Measurements from ENCODE around the gene PAPPA. TPM values are rescaled to one million over a fixed set of nuclear protein-coding genes. Genes with fewer than 3 reads are reported as not detected.

PAPPA gene
- total and polyA plus RNA-seq, 9 donors: 0.61 to 5.5 (median 2.6) TPM

- intact Hi-C loops (cut with DNase I): no loop called here
- no peaks in the 10 kb centered on the region for H3K27me3 ChIP-seq
- no peaks in the 10 kb centered on the region for H3K4me1 ChIP-seq (ENCODE audit: insufficient read depth)
- no peak for TF ChIP-seq EP300 (IDR thresholded peaks at IDR 0.05)
- TF ChIP-seq CTCF (IDR thresholded peaks at IDR 0.05): no peak
- no peak for TF ChIP-seq POLR2A (IDR thresholded peaks at IDR 0.05)
- WGBS, 3 donors: 64 to 90% (median 66%) methylated on average over 3 to 4 of the region's 4 CpGs
- H3K4me3 ChIP-seq: no peak overlapping the region
- no peaks in the 10 kb centered on the region for H3K9me3 ChIP-seq
- no peak for DNase-seq
- no peaks in the 10 kb centered on the region for H3K36me3 ChIP-seq
- no peak overlapping the region for H3K27ac ChIP-seq
Observed at GRCh38 chr9:116435706-116436105, 282.1 kb downstream of the PAPPA start.

- H3K27me3 ChIP-seq: no peaks in the 10 kb centered on the region
- DNase-seq: no peak
- no peak overlapping the region for H3K4me3 ChIP-seq
- no peaks in the 10 kb centered on the region for H3K4me1 ChIP-seq (ENCODE audit: insufficient read depth)
- intact Hi-C loops (cut with DNase I): no loop called here
- H3K36me3 ChIP-seq: no peaks in the 10 kb centered on the region
- TF ChIP-seq CTCF (IDR thresholded peaks at IDR 0.05) (no peak), EP300 (IDR thresholded peaks at IDR 0.05) (no peak), POLR2A (IDR thresholded peaks at IDR 0.05) (no peak)
- WGBS, 3 donors: 89 to 98% (median 95%) methylated on average over 1 of the region's 1 CpG
- H3K9me3 ChIP-seq: no peaks in the 10 kb centered on the region
- no peak overlapping the region for H3K27ac ChIP-seq
Observed at GRCh38 chr9:116436121-116436520, 282.5 kb downstream of the PAPPA start.

GRCh38 chr9:116437411-116438370, 284.1 kb downstream of the PAPPA start:
- H3K9me3 ChIP-seq: no peaks in the 10 kb centered on the region
- no peak overlapping the region for H3K4me3 ChIP-seq
- no peaks in the 10 kb centered on the region for H3K36me3 ChIP-seq
- intact Hi-C loops (cut with DNase I): no loop called here
- no peaks in the 10 kb centered on the region for H3K27me3 ChIP-seq
- no peak for DNase-seq
- 76 to 83% (median 80%) methylated on average over 10 to 11 of the region's 11 CpGs for WGBS, 3 donors
- H3K27ac ChIP-seq: no peak overlapping the region
- no peaks in the 10 kb centered on the region for H3K4me1 ChIP-seq (ENCODE audit: insufficient read depth)
- TF ChIP-seq EP300 (IDR thresholded peaks at IDR 0.05): no peak
- TF ChIP-seq POLR2A (IDR thresholded peaks at IDR 0.05): no peak
- TF ChIP-seq CTCF (IDR thresholded peaks at IDR 0.05): no peak

GRCh38 chr9:116442528-116442927, 288.9 kb downstream of the PAPPA start:
- H3K4me1 ChIP-seq (ENCODE audit: insufficient read depth): no peaks in the 10 kb centered on the region
- no peaks in the 10 kb centered on the region for H3K9me3 ChIP-seq
- intact Hi-C loops (cut with DNase I): no loop called here
- TF ChIP-seq POLR2A (IDR thresholded peaks at IDR 0.05) (no peak), EP300 (IDR thresholded peaks at IDR 0.05) (no peak), CTCF (IDR thresholded peaks at IDR 0.05) (no peak)
- no peak overlapping the region for H3K4me3 ChIP-seq
- no peaks in the 10 kb centered on the region for H3K27me3 ChIP-seq
- DNase-seq: no peak
- no peaks in the 10 kb centered on the region for H3K36me3 ChIP-seq
- H3K27ac ChIP-seq: no peak overlapping the region
